COLO829 (cell line): ENCODE measurements around the gene NUP85.
"Not testable (repeated sequence)": the region's sequence is repeated elsewhere in the genome, so short reads cannot be mapped to it uniquely, and the experiment has no call there.

ENCODE experiments used
- DNase-seq: peaks from one replicate; pipeline ENCODE4 v3.0.0; 2012; ENCODE audit warnings: low spot score

The NUP85 gene

DNA sequence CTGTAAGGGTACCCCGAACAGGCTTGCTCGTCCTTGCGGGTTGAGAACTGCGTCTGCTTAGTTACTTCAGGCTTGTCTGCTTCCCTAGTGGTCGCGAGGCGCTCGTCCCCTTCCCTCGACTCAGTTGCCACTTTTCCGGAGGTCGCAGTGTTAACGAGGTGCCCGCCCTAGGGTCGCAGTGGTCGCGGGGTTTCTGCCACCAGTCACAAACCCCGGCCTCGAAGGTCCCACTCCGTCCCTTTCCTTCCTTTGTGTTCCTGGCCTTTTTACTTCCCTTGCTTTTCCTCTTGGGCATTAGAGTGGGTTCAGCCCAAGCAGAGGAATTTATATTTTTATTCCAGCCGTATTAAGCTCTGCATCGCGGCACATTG lies 299 bp downstream of the NUP85 start:
- peak; percentile 25 for DNase-seq

- not testable (repeated sequence) for DNase-seq
Observed at GRCh38 chr17:75207050-75207407, 1.6 kb downstream of the NUP85 start.

DNA sequence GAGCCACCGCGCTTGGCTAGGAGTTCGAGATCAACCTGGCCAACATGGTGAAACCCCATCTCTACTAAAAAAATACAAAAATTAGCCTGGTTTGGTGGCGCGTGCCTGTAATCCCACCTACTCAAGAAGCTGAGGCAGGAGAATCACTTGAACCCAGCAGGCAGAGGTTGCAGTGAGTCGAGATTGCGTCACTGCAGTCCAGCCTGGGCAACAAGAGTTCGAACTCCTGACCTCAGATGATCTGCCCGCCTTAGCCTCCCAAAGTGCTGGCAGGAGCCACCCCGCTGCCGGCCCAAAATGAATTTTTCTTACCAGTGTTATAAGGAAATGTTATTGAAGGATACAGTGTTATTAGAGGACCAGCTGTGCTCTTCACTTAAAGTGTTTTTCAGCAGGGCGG lies 2.3 kb downstream of the NUP85 start:
- DNase-seq: no peak

DNA sequence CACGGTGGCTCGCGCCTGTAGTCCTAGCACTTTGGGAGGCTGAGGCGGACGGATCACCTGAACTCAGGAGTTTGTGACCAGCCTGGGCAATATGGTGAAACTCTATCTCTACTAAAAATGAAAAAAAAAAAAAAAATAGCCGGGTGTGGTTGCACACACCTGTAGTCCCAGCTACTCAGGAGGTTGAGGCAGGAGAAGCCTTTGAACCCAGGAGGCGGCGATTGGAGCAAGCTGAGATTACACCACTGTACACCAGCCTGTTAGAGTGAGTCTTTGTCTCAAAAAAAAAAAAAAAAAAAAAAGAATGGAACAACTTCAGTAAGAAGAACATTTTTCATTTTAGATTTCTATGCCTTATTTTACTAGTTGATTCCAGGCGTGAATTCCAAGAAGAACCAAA lies 2.7 kb downstream of the NUP85 start:
- DNase-seq: no peak

- no peak for DNase-seq
Observed at GRCh38 chr17:75209061-75209460, 3.6 kb downstream of the NUP85 start.

DNA sequence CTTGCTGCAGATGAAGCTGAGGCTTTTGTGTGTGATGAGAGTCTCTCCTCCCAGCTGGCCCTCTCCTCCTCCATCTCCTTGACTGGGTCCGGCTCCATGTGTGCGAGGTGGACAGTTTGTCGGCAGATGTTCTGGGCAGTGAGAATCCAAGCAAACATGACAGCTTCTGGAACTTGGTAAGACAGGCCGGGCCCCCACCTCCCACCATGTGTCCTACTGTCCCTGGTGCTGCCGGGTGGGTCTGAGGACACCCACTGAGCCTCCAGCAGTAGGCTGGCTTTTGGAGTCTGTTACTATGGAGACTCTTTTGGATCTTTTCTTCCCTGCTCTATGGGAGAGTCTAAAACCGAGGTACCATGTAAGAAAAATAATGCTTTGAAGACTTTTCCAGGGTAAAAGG lies 12.7 kb downstream of the NUP85 start:
- no peak for DNase-seq

GRCh38 chr17:75219815-75220214 lies 14.3 kb downstream of the NUP85 start:
- no peak for DNase-seq

- no peak for DNase-seq
Observed at GRCh38 chr17:75225016-75225415, 19.5 kb downstream of the NUP85 start.

DNA sequence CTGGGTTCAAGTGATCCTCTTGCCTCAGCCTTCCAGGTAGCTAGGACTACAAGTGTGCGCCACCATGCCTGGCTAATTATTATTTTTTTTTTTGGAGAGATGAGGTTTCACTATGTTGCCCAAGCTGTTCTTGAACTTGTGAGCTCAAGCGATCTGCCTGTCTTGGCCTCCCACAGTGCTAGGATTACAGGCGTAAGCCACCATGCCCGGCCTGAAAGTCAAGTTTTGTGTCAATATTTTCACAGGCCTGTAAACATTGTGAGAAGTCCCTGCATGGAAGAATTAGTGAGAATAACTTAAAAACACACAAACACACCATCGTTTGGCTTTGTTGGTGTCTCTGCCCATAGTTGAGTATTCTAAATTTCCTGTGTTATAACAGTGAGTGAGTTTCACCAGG lies 22.2 kb downstream of the NUP85 start:
- no peak for DNase-seq

DNA sequence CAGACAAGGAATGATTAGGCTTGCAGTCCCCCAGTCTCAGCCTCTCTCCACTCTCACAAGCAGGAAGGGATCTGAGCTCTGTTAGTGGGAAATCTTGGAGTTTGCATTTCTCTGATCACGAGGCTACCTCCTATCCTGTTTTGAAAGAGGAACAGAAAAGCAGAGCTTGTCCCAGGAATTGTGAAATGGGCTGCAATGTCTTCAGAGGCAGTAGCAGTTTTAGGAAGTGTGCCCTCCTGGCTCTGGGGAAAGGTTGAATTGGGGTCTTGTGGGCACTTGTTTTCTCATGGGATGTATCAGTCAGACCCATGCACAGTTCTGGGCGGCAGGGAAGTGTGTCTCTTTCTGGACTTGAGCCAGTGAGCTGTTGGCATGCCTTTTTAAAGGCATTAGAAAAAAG lies 22.8 kb downstream of the NUP85 start:
- no peak for DNase-seq

DNA sequence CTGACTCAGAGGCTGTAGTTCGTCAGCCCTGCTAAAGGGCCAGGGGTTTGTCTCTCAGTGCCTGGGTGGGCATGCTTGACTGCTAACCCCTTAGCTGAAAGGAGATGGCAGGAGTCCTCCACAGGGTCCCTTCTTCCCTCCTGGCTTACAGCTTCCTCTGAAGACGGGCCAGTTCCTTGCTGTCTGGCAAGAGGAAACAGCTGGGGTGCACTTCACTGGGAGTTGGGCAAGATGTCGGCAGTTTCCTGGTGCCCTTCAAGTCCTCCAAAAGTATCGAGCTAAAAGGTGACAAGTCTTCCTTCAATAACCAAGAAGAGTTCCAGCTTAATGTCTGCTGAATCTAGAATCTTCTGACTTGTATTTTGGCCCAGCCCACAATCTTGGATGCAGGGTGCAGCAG lies 23.4 kb downstream of the NUP85 start:
- no peak for DNase-seq

DNA sequence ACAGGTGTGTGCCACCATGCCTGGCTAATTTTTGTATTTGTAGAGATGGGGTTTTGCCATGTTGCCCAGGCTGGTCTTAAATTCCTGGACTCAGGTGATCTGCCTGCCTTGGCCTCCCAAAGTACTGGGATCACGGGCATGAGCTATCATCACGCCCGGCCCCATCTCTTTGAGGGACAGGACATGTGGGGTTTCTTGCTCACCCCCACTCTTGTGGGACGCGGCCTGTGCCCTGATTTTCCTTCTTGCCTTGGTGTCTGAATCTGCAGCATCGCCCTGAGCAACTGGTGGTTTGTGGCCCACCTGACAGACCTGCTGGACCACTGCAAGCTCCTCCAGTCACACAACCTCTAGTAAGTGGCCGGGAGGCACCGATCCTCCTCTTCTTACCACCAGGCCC lies 25.6 kb downstream of the NUP85 start:
- no peak for DNase-seq

DNA sequence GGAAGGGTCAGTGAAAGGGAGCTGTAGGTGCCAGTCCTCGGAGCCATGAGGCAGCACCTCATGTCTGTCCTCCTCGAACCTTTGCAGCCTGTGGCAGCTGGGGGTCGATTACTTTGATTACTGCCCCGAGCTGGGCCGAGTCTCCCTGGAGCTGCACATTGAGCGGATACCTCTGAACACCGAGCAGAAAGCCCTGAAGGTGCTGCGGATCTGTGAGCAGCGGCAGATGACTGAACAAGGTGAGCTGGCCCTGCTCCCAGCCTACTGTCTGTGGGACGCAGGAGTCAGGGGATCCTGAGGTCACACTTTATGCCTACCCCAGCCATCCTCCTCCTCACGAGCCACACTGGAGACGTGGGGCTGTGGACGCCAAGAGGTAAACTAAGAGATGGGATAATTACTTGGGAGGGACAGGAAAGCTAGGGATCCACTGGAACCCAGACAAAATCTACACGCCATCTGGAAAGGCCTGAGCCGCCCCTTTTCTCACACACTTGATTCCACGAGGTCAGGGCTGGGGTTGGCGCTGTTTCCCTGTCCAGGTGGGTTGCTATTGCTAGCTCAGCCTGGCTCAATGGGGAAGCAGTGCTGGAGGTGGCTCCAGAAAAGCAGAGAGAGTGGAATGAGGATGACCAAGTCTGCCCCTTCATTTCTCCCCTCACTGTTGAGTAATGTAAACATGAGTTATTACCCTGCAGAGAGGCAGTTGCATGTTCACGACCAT lies 26.4 kb downstream of the NUP85 start:
- DNase-seq: no peak

DNA sequence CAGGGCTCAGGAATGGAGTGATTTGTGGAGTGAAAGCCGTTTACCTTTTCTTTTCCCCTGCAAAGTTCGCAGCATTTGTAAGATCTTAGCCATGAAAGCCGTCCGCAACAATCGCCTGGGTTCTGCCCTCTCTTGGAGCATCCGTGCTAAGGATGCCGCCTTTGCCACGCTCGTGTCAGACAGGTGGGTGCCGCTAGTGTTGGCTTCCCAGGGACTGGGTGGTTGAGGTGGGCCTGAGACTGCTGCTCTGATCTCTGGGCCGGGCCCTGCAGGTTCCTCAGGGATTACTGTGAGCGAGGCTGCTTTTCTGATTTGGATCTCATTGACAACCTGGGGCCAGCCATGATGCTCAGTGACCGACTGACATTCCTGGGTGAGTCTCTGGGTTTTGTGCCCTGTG lies 27.3 kb downstream of the NUP85 start:
- no peak for DNase-seq

DNA sequence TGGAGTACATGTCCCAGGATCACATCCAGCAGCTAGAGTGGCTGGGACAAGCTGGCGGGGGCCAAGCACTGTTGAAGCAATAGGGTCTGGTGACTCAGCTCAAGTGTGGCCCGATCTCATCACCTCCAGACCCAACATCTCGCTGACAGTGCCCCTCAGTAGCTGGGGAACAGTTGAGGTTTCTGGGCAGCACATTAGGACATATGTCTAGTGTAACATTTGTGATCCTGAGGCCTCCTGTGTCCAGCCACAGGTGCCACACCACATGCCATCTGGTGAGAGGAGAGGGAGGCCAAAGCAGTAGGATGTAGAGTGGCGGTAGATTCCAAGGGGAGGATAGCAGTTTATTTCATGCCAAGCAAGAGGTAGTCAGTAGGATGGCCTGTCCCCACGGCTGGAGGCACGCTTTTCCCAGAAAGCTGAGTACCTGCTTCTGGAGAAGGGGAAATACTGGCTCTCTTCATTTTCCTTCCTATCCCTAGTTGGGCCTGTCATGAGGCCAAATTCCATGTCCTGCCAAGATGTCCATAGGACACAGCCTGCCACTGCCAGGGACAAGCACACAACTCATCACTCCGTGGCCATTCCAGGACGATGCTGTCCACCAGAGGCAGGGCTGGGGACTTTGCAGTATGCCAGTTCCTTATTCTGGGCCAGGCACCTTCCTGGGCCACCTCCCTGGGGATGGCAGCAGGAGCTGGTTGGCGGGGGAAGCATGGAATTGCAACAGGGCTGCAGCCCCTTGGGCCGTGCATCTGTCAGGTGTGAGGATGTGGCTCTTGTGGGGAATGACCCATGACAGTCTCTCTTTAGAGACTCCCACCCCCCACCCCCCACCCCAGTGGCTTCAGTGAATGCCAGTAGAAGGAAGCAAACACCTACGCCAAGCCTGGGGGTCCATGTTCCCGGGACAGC lies 31.9 kb downstream of the NUP85 start:
- no peak for DNase-seq

GRCh38 chr17:75238020-75238580 lies 32.6 kb downstream of the NUP85 start:
- no peak for DNase-seq

DNA sequence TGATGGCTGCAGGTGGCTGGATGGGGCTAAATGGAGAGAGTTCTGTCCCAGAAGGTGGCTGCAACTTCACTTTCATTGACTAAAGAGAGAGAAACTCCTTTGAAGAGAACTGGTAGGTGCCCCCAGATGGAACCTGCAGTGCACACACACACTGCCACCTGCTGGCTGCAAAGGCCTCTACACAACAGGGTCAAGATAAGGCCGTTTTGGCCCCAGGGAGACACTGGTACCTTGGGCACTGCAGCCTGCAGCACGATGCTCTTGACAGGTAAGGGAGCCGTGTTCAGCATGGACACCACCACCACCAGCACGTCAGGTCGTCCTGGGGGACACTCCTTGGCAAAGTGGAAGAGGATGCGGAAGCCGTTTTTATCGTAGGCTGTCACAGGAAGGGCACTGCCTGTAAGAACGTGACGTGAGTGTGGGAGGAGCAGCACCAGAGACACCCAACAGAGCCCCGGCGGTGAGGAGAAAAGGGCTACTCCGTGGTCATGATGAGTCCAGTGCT lies 33.3 kb downstream of the NUP85 start:
- DNase-seq: peak; percentile 84

- DNase-seq: no peak
Observed at GRCh38 chr17:75239214-75239613, 33.7 kb downstream of the NUP85 start.

DNA sequence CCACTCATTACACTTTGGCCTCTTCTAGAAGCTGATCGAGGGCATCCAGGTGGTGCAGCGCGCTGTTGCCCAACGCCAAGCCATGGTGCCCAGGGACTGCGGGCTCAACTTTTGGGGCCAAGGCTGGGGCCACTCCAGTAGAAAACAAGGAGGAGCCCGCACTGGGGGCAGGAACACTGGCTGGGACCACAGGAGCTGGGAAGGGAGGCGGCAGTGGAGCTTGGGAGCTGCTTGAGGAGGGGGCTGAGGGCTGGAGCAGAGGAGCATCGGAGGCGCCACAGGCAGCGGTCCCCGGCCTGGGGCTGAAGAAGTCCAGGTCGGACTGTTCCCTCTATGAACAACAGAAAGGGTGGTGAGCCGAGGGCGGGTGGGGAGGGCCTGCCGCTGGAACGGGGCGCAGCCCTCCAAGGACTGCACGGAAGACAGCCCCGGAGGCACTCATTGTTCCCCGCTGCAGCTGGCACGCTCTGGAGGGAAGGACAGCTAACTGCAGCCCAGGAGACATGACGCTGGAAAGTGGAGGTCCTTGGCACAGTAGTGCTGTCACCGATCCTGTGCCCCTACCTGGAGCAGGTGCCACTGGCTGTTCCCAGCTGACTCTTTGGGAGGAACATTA lies 34.4 kb downstream of the NUP85 start:
- DNase-seq: no peak

- no peak for DNase-seq
Observed at GRCh38 chr17:75240394-75241142, 35.1 kb downstream of the NUP85 start.

DNA sequence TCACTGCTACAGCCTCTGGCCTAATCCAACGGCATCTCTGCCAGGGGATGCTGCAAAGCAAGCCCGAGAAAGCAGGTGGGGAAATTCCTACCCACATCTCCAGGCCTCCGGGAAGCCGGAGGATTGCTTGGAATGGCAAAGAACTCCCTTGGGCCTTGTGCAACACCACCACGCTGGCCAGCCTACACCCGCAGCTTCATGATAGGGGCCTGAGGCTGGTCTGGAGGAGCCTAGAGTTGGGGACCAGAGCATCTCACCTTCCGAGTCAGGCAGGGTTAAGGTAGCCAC lies 35.6 kb downstream of the NUP85 start:
- no peak for DNase-seq

DNA sequence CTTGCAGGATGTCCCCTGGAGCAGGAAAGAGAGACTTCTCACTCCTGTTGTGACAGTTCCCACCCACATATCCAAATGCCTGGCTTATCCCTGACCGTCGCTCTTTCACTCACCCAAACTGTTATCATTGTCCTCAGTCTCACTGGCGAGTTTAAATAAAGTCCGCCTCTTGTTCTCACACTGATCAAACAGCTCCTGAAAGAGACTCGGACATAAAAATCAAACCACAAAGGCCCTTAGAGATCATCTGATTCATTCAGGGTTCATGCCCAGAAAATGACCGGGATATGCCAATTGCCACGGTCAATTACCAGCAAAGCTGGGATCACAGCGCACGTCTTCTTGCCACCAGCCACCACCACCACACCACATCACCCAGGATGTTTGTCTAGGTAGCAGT lies 36.0 kb downstream of the NUP85 start:
- no peak for DNase-seq
